ENCODE measurements around the gene ZNF420.

ZNF420 gene

DNA sequence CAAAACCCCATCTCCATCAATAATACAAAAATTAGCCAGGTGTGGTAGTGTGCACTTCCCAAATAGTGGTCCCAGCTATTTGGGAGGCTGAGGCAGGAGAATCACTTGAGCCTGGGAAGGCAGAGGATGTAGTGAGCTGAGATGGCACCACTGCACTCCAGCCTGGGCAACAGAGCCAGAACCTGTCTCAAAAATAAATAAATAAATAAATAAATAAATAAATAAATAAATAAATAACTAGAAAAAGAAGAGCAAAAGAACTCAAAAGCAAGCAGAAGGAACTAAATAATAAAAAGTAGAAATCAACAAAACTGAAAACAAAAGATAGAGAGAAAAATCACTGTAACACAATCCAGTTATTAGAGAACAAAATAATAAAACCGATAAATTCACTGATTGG, 81.9 kb downstream of the ZNF420 start:
- DNase-seq = no peak

- no peak for DNase-seq
Observed at GRCh38 chr19:37165635-37166034, 87.4 kb downstream of the ZNF420 start.

DNA sequence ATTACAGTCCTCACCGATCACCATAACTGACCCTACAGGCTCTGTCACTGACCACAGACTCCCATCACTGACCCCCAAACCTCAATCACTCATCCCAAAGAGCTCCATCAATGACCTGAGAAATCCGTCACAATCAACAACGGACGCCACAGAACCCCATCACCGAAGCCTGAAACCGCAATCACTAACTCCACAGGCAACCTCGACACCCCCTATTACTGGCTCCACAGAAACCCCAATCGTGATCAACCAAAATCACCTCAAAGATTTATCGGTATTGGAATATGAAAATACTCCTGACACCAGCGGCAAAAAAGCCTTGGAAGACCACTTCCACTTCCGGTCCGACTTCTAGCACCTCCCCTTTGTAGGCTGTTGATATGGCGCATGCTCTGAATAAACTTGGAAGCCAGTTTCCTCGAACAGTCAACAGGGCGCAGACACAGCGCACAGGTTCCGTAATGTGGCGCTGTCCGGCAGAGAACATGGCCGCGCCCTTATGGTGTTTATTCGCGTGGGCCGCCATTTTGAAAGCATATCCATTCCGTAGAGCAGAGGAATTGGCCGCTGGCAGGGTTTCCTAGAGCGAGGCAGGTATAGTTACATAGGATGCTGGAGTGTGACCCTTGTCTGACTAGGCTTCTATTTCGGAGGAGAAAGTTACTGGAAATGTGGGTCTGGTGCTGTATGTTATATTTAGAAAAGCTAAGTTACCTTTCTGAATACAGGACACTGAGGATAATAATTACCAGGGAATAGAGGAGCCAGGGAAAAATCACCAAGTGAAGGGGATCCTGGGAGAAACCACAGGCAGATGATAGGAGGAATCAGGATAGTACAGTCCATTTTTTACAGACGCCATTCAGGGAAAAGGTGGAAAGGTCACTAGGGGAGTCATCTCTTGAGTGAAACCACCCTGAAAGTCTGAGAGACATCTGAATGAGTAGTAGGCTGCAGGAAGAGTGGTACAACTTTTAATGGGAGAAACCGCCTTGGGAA, 94.4 kb downstream of the ZNF420 start, which contains the start of gene ZNF585A:
TSS of gene ZNF585A (minus strand) at position 328 of the 999 bp plus-strand sequence. CDS start 2,785 bp downstream, outside the sequence.
- DNase-seq = peak; percentile 83 to 93
